Measurements from ENCODE around the gene GRIN1.

- TF ChIP-seq, protein P1, sequence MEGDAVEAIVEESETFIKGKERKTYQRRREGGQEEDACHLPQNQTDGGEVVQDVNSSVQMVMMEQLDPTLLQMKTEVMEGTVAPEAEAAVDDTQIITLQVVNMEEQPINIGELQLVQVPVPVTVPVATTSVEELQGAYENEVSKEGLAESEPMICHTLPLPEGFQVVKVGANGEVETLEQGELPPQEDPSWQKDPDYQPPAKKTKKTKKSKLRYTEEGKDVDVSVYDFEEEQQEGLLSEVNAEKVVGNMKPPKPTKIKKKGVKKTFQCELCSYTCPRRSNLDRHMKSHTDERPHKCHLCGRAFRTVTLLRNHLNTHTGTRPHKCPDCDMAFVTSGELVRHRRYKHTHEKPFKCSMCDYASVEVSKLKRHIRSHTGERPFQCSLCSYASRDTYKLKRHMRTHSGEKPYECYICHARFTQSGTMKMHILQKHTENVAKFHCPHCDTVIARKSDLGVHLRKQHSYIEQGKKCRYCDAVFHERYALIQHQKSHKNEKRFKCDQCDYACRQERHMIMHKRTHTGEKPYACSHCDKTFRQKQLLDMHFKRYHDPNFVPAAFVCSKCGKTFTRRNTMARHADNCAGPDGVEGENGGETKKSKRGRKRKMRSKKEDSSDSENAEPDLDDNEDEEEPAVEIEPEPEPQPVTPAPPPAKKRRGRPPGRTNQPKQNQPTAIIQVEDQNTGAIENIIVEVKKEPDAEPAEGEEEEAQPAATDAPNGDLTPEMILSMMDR (IDR thresholded peaks at IDR 0.05): no peak
- TF ChIP-seq HOXA7 (CRISPR knock-in tag; IDR thresholded peaks at IDR 0.05) (no peak), MAZ (IDR thresholded peaks at IDR 0.05; ENCODE audit: borderline replicate concordance, low read depth, low read length) (no peak), ZNF302 (CRISPR knock-in tag; IDR thresholded peaks at IDR 0.05) (no peak), NR3C1 (IDR thresholded peaks at IDR 0.05) (no peak), PHF8 (IDR thresholded peaks at IDR 0.05; ENCODE audit: borderline replicate concordance, low read depth) (no peak), POLR2A (IDR thresholded peaks at IDR 0.05; ENCODE audit: low read length) (no peak), KDM5A (IDR thresholded peaks at IDR 0.05) (no peak)
- TF ChIP-seq, protein P2, sequence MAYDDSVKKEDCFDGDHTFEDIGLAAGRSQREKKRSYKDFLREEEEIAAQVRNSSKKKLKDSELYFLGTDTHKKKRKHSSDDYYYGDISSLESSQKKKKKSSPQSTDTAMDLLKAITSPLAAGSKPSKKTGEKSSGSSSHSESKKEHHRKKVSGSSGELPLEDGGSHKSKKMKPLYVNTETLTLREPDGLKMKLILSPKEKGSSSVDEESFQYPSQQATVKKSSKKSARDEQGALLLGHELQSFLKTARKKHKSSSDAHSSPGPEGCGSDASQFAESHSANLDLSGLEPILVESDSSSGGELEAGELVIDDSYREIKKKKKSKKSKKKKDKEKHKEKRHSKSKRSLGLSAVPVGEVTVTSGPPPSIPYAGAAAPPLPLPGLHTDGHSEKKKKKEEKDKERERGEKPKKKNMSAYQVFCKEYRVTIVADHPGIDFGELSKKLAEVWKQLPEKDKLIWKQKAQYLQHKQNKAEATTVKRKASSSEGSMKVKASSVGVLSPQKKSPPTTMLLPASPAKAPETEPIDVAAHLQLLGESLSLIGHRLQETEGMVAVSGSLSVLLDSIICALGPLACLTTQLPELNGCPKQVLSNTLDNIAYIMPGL (CRISPR knock-in tag; IDR thresholded peaks at IDR 0.05; ENCODE audit: borderline replicate concordance): no peak
Measured at GRCh38 chr9:137173796-137174664, 35.1 kb downstream of the GRIN1 start.
